GM19395 (cell line): Measurements from ENCODE around the gene KREMEN1.
"Not testable (repeated sequence)": the region's sequence is repeated elsewhere in the genome, so short reads cannot be mapped to it uniquely, and the experiment has no call there.

ENCODE experiments used
- ATAC-seq: cut with Tn5 transposase; IDR thresholded peaks from one replicate; pipeline ENCODE4 v1.9.1; 2021; ENCODE audit warnings: mild to moderate bottlenecking, moderate library complexity; ENCODE audit not compliant: unreplicated experiment

The KREMEN1 gene

DNA sequence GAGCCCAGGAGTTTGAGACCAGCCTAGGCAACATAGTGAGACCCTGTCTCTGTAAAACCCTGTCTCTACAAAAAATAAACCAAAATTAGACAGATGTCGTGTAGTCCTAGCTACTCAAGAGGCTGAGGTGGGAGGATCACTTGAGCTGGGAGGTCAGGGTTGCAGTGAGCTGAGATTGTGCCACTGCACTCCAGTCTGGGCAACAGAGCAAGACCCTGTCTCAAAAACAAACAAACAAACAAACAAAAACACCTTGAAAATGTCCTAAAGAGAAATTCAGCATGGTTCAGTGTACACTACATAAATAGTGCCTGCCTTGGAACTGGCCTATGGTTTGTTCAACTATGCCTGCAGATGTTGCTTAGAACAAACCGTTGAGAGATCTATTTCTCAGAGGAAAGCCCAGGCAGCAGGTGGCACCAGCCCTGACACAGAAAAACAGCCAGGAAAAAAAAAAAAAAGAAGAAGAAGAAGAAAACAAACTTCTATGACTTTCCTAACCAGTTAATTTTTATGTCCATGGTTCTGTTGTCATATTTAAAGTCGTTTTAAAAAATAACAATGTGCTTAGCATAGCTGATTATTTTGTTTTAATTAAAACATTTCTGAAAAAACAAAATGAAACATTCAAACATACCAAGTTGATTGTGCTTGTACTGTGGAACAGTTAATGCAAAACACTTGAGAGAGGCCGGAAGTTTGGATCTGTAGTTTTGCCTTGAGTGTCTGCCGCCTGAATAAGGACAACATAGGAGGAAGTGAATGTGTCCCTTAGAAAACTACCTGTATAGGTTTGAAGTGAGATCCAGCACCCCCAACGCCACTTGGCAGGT lies 5.4 kb downstream of the KREMEN1 start:
- ATAC-seq = no peak

DNA sequence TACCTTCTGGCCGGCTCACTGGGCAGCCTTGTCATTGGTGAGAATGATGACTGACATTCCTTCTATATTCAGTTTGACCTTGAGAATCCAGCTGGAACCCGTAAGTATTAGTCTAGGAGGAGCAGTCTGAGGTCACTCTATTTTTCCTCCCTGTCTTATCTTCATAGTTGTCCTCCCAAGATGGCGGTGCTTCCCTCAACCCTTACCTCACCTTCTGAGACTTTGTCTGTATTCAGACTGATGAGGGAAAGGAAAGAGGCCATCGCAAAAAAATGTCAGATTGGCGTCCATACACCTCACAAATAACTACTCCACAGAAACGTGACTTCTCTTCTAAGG lies 6.0 kb downstream of the KREMEN1 start:
- ATAC-seq = no peak

DNA sequence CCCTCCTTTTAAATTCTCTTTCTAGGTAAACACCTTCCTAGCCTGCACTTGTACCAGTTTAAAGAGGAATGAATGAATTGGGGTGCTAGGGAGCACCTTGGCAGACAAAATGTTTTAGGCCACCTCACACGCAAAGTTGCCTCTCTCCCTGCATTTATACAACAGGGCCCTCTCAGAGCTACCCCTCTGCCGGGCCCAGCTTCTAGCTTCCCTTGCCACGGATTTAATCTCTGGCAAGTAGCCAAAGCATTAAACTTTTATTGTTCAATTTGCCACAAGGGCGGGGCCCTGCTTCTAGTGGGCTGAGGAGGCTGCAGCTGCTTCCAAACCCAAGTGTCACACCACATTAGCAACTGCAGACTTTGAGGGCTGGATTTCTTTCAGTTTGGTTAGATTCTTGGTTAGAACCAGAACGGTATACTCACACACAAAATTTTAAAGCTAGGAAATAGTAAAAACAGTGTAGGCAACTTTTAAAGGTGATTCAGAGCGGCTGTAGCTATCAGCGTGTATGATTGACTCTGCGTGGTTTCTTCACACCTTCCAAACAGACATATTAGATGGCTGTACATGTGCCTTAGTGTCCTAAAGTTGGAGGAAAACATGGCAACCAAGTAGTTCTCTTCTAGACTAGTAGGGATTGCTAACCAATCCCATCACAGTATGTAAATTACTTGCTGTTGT lies 6.5 kb downstream of the KREMEN1 start:
- no peak for ATAC-seq

DNA sequence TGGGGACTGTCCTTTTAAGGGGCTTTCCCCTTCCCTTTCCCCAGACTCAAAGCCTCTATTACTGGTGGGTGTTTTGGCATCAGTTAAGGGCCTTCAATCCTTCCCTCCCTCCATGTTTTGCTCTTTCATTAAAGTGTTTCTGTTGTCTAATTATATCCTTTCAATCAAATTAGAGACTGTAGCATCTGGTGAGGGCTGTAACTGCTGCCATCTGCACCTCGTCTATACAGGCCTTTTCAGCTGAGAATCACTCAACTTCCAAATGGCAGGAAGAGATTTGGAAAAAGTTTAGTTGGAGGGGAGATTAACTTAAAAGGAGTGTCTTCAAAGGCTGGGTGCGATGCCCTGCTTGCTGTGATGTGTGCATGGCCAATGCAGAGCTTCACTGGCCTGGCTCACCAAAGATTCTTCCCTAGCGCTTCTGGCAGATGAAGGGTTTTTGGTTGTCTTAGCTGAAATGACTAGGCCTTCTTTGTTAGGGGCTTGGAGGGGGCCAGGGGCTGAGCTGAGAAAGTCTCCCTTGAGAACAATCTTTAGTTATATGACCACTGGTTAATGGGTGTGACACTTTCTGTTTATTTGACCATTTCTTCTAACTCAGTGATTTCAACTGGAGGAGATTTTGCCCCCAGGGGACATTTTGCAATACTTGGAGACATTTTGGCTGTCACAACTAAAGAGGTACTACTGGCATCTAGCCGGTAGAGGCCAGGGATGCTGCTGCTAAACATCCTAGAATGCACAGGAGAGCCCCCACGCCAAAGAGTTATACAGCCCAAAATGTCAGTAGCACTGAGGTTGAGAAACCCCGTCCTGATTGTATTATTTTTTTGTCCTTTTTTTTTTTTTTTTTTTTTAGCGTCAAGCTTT lies 7.5 kb downstream of the KREMEN1 start:
- ATAC-seq = no peak

DNA sequence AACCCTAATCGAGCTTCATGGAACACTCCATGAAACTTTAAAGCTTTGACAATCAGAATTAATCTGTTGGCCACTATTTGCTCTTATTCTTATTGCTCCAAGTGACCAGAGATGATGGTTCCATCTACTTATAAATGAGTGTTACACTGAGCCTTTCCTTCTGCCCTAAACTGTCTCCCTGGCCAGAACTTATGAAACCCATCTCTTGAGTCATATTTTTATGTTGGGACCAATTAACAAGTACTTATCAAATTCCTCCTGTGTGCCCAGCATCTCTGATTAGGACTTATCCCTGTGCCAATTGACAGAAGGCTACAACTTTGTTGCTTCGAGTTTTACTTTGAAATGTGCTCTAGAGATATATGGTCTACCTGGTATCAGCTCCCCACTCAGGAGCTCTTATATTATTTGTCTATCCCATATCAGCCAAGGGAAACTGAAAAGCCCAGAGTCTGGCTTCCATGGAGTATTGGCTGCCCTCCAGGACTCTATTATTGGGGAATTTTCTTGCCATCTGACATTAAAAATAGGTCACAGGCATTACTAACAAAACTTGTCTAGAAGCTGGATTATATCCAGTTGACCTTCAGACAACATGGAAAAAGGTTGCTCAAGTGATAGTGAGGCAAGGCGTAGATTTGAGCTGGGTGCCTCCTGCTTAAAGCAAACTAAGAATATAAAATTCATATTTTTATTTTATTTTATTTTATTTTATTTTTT lies 8.8 kb downstream of the KREMEN1 start:
- ATAC-seq = no peak

DNA sequence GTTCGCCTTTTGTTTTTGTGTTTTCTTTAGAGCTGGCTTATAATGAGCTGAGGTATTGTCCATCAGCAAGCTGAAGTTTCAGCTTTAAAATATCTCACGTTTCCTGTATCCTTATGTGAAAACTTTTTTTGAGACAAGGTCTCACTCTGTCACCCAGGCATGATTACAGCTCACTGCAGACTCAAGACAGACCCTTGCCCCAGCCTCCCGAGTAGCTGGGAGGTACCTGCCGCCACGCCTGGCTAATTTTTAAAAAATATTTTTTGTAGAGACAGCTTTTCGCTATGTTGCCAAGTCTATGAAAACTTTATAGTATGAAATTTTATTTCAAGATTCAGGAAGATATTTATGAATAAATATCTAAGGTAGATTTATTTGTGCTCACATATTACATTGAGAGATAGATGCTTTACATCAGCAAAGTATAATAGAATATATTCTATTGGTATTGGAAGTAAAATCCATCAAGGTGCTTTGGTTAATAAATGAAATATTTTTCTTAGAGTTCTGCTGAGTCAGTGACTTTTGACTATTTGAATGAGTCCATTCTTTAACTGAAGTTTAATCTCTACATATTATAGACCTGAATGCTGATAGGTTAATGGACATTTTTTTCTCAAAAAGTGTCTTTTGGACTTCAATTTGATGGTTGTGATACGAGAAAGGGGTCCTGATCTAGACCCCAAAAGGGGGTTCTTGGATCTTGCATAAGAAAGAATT lies 10.2 kb downstream of the KREMEN1 start:
- no peak for ATAC-seq

DNA sequence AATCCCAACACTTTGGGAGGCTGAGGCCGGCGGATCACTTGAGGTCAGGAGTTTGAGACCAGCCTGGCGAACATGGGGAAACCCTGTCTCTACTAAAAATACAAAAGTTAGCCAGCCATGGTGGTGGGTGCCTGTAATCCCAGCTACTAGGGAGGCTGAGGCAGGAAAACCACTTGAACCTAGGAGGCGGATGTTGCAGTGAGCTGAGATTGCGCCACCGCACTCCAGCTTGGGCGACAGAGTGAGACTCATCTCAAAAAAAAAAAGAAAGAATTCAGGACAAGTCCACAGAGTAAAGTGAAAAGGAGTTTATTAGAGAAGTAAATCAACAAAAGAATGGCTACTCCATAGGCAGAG lies 10.7 kb downstream of the KREMEN1 start:
- ATAC-seq = not testable (repeated sequence)

DNA sequence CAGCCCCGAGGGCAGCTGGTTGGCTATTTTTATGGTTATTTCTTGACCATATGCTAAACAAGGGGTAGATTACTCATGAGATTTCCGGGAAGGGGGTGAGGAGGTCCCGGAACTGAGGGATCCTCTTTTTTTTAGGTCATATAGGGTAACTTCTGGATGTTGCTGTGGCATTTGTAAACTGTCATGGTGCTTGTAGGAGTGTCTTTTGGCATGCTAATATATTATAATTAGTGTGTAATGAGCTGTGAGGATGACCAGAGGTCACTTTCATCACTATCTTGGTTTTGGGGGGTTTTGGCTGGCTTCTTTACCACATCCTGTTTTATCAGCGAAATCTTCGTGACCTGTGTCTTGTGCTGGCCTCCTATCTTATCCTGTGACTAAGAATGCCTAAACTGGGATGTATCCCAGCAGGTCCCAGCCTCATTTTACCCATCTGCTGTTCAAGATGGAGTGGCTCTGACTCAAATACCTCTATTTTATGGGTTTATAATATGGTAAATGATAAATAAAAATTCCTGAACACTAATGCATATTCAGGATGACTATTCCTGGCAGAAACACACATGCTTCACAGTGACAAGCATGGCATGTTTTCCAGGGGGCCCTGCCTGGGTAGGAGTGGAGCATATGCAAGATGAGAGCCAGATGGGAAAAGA lies 11.2 kb downstream of the KREMEN1 start:
- ATAC-seq = no peak

DNA sequence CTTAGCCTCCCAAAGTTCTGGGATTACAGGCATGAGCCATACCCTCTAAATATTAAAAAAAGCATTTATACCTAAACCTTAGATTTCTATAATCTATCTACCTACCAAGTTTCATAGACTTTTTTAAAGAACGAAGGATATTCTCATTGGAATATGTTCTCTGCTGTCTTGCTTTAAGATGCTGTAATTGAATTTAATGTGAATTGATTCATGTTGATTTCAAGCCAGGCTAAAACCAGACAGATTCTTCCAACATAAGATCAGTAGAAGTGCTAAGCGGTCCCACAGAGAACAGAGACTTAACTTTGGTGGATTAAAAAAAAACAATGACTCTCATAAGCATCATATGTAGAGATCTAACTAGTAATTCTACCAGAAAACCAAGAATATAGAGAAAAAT lies 14.2 kb downstream of the KREMEN1 start:
- no peak for ATAC-seq

DNA sequence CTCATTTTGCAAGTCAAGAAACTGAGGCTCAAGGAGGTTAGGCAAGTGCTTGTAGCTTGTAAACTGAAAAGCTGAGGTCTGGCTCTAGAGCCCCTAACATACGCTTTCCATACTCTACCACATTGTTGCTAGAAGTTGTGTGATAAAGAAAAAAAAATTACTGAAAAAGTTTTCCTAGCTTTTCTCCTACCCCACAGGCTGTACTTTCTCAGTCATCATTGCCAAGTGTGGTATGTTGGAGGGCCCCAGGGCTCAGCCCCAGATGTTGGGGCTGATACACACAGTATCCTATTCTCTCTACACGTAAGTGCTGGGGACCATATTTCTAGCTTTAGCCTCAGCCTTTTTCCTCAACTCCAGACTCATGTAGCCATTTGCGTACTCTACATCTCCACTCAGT lies 16.0 kb downstream of the KREMEN1 start:
- no peak for ATAC-seq

DNA sequence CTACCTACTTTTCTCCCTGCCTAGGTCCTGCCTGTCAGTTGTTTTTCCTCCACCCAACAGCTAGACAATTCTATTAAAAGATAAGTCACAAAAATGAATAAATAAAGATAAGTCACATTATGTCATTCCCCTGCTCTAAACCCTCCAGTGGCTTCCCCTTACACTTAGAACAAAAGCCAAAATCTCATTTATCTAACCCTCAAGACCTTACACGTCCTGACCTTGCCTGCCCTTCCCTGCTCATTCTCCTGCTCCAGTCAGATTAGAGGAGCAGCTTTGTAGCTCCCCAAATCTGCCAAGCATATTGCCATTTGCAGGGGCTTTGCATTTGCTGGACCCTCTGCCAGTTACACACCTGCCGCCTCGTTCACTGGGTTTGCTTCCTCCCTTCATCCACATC lies 16.7 kb downstream of the KREMEN1 start:
- ATAC-seq = no peak

DNA sequence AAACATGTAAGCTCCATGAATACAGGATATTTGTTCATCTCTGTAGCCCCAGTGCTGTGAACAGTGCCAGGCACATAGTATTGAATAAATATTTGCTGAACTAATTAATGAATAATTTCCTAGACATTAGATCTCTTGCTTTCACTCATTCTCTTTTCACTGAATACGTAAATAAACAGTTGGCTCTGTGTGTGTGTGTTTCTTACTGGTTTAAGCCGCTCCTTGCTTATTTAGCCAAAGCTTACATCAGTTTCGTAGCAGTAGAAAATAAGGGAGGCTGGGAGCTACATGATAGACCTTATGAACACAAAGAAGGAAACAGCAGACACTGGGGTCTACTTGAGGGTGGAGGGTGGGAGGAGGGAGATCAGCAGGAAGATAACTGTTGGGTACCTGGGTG lies 17.2 kb downstream of the KREMEN1 start:
- no peak for ATAC-seq

DNA sequence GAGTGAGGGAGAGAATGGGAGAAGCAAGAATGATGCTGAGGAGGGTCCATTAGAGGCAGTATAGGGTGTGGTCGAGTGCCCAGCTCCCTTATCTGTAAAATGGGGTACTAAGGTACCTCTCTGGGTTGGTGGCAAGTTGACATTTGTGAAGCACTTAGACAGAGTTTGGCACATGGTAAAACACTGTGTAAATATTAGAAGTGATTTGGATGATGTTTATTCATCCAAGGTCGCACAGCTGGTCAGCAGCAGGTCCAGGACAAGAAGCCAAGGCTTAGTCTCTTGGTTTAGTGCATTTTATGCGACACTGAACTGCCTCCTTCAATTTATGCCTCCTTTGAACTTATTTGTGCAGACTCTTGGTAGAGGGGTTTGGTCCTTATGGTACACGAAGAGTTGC lies 19.4 kb downstream of the KREMEN1 start:
- no peak for ATAC-seq

DNA sequence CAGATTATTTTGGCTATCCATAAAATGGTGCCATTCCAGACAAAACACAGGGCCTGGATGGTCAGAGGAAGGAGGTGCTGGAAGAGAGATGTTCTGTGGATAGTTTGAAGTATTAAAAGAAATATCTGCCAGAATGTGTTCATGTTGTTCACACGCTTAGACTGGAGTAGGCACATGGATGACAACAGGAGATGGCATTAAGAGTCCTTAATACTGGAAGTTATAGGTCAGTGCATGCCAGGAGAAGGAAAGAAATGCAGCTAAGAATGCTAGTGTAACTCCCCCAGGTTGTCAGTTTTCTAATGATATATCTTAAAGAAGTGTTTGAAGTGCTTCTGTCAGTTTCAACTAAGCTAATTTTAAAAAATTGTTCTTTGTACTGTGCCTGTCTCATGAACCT lies 20.2 kb downstream of the KREMEN1 start:
- ATAC-seq = no peak

DNA sequence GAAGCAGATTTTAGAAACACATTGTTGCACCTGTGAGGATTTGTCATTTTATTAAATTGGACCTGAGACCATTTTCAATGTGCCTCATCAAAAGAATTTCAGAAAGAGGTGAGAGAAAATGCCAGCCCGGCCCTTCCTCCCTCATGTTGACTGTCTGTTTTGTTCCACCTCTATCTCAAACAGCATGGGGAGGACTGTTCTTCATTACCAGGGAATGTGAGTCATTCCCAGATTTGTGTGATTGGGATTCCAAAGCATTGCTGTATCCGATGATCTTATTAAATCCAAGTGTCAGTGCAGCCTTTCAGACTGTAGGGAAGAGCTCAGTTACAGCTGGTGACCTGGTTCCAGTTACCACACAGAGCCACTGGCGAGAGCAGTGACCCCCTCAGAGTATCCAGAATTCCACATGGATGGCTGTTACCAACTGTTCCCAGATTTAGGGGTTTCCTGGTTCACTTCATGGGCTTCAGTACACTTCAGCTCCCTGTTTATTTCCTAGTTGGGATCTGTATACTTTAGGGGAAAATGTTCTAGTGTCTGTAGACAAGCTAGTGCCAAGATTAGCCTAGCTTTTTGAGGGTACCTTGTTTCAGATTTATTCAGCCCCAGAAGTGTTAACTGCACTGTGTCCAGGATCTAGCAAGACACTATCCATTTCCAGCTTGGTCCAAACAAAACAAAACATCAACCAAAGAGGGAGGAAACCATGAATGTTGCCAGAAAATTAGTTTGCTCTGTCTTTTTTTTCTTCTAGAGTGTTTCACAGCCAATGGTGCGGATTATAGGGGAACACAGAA lies 20.9 kb downstream of the KREMEN1 start:
- ATAC-seq = no peak

DNA sequence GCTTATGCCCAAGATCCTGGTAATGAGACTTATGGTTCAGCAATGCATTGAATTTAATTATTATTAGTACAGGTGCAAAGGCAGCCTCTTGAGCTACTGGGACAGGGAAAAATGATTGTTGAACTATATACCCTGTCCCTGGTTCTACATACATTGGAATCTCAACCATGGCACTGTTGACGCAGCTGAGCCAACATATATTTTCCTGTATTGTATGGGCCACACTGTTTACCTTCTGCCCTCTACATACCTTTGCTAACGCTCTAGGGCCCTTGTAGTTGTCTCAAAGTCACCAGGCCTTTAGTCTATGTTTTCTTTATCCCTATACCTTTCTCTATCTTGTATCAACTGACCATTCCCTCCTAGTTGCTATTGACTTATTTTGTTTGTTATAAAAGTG lies 22.6 kb downstream of the KREMEN1 start:
- no peak for ATAC-seq

DNA sequence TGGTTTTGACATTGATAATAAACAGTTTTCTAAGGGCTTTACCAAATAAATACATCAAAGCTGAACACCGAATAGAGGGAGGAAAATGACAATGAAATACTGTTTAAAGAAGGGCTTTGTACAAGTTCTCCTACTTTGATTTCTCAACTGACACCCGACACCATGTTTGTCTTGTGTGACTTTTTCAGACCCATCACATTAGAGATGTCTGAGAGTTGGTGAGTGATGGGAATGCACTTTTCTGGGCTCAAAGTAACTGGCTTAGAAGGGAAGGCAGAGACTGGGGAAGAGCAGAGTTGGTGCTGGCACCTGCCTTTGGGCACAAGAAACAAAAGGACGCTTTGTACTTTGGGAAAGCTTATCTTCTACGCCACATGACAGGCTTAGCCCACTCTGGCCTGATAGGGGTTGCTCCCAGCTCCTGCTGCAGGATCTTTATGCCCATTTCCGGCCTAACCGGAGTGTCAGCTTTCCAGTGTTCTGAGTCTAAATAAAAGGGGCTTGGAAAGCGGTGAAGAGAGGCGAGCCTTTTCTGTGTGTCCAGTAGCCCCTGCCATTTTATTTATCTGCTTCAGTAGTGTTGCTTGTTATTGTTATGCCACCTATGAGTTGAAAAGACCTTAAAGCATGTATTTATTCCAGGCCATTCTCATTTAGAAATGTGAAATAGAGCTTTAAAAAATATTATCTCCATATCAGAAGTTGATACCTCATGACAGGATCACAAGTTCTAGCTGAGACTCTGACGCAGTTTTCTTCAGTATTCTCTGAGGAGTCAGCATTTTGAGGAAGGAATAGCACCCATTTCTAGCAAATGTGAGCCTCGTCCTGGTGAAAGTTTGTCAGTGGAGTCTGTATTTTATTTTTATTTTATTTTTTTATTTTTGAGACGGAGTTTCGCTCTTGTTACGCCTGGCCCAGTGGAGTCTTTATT lies 24.2 kb downstream of the KREMEN1 start:
- no peak for ATAC-seq

DNA sequence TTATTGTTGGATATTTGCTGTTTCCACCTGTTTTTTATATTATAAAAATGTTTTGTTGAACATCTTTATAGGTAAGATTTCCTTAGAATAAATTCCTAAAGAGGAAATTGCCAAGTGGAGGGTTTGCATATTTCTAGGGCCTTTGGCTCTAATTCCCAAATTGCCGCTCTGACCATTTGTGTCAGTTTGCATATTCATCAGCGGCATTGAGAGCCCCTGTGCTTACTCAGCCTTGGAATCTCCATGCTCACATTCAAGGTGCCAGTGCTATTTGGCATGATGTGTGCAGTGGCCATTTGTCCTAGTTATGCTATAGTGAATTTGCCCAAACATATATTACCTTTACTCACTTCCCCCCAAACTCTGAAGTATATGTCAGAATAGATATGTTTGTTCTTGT lies 25.5 kb downstream of the KREMEN1 start:
- no peak for ATAC-seq
